ENCODE data around the gene TTPAL.

- TF ChIP-seq POLR2A (IDR thresholded peaks at IDR 0.05) = no peak
- TF ChIP-seq, protein P1, sequence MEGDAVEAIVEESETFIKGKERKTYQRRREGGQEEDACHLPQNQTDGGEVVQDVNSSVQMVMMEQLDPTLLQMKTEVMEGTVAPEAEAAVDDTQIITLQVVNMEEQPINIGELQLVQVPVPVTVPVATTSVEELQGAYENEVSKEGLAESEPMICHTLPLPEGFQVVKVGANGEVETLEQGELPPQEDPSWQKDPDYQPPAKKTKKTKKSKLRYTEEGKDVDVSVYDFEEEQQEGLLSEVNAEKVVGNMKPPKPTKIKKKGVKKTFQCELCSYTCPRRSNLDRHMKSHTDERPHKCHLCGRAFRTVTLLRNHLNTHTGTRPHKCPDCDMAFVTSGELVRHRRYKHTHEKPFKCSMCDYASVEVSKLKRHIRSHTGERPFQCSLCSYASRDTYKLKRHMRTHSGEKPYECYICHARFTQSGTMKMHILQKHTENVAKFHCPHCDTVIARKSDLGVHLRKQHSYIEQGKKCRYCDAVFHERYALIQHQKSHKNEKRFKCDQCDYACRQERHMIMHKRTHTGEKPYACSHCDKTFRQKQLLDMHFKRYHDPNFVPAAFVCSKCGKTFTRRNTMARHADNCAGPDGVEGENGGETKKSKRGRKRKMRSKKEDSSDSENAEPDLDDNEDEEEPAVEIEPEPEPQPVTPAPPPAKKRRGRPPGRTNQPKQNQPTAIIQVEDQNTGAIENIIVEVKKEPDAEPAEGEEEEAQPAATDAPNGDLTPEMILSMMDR (IDR thresholded peaks at IDR 0.05) = no peak
These were observed 33.2 kb upstream of the TTPAL start for GRCh38 chr20:44442298-44443070.

Measured in testis (tissue), 2 donors.